ENCODE measurements around the gene UGT1A1.

UGT1A1 gene

DNA sequence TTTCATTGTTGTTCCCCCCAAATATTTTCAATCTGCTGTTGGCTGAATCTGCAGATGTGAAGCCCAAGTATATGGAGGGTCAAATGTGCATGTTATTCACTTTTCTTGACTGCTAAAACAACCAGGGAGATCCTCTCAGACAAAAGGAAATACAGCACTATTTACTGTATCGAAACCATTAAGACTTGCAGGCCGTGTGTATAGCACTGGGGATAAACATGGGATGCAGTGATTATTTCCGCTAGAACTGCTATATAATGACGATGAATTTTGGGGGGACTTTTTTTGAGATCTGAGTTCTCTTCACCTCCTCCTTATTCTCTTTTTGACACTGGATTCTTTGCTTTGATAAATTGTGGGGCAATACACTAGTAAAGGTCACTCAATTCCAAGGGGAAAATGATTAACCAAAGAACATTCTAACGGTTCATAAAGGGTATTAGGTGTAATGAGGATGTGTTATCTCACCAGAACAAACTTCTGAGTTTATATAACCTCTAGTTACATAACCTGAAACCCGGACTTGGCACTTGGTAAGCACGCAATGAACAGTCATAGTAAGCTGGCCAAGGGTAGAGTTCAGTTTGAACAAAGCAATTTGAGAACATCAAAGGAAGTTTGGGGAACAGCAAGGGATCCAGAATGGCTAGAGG lies 3.5 kb upstream of the UGT1A1 start:
- in situ Hi-C loops (cut with HindIII; ENCODE audit: low sequenced_read_pairs): no loop called here

DNA sequence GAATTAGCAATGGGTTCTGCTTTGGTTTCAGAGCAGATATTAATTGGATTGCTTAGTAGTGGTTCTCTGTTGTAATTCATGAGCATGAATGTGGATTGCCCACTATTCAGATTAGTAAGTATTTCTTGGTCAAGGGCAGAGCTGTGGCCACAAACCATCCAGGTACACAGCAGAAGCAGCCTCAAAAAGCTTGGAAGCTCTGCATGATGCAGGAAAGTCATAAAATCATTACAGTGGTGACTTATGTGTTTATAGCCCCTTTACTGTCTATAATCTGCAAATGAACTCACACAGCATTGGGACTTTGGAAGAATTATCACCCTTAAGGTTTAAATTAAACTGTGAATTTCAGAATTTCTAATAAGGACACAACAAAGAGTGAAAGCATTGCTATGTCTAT lies 1.9 kb upstream of the UGT1A1 start:
- in situ Hi-C loops (cut with HindIII; ENCODE audit: low sequenced_read_pairs): no loop called here

DNA sequence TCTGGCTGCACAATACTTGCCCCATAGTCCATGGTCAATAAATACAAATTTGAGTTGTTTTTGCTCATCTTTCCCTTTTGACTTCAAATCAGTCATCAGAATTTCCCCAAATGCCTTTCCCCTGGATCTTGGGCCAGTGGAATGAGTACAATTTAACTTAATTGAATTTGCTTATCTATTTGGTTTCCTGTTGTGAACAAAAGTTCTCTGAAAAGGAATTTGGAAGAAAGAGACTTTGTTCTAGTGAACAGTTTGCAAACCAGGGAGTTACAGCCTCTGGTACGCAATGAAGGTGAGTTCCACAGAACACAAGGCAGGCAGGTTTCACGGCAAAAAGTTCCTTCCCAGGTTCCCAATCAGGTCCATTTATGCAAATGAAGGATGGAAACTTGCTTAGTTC lies 1.2 kb upstream of the UGT1A1 start:
- in situ Hi-C loops (cut with HindIII; ENCODE audit: low sequenced_read_pairs): no loop called here

DNA sequence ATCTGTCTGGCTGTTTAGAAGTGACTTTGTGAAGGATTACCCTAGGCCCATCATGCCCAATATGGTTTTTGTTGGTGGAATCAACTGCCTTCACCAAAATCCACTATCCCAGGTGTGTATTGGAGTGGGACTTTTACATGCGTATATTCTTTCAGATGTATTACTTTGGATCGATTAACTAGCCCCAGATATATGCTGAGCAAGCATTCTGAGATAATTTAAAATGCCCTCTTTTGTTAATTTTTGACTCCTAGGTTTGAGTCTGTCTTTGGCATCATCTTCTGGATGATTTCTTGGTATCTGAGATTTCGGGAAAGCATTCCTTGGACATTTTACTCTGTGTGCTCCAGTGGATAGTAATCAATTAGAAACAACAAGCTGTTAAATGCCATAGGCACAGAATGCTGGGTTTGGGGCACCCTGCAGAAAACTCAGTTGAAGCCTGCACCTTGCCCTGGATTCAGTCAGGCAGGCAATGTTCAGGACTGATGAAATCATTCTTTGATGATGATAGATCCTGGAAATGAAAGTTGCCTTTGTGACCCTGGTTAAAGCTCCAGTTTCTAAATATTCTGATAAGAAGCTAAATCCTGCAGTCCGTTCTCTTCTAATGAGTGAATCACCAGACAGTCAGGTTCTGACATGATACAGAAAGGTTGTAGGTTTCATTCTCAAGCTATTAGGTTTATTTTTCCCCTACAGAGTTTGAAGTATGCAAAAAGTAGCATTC lies 1.1 kb downstream of the UGT1A1 start:
- in situ Hi-C loops (cut with HindIII; ENCODE audit: low sequenced_read_pairs): no loop called here

DNA sequence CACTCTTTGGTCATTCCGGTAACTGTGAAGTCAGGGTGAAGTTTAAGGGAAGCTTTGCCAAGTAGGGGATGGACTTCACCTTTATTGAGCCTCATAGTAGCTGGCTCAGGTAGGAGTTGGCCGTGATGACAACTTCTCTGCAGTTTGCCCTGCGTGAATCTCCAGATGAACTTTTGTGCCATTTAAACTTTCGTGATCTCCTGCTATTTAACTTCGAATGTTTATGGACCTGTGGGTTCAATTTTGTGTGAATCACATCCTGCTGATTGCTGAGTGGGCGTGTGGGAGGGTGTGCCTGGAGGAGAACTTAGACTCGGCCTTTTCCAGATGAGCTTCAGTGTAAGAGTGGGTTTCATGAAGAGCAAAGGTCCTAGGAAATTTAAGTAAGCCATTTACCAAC lies 4.2 kb downstream of the UGT1A1 start:
- in situ Hi-C loops (cut with HindIII; ENCODE audit: low sequenced_read_pairs): no loop called here

DNA sequence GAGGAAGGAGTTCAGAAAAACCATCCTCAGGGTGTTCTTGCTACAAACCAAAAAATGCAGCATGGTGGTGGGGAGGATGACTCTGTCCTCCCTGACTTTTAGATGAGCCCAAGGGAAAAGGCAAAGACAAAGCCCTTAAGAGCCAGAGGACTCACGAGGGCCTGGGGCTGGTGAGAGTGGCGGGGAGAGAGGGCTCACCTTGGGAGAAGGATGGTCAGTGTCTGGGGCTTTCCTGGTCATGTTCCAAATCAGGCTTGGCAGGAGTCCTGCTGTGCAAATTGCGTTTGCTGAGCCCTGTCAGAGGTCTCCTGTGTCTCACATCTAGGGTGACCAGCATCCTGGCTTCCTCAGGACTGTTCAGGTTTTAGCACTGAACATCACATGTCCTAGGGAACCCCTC lies 4.7 kb downstream of the UGT1A1 start:
- in situ Hi-C loops (cut with HindIII; ENCODE audit: low sequenced_read_pairs): no loop called here

DNA sequence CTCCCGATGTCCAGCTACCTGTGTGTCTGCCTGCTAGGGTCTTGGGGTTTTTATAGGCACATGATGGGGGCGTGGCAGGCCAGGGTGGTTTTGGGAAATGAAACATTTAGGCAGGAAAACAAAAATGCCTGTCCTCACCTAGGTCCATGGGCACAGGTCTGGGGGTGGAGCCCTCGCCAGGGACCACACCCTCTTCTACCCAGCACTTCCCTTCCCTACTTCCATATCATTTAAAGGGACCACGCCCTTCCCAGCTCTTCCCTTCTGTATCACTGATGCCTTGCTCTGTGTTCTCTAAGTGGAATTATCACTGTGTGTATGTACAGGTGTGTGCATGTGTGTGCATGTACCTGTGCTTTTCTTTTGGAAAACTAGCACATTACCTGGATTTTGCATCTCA lies 6.3 kb downstream of the UGT1A1 start:
- in situ Hi-C loops (cut with HindIII; ENCODE audit: low sequenced_read_pairs): no loop called here

DNA sequence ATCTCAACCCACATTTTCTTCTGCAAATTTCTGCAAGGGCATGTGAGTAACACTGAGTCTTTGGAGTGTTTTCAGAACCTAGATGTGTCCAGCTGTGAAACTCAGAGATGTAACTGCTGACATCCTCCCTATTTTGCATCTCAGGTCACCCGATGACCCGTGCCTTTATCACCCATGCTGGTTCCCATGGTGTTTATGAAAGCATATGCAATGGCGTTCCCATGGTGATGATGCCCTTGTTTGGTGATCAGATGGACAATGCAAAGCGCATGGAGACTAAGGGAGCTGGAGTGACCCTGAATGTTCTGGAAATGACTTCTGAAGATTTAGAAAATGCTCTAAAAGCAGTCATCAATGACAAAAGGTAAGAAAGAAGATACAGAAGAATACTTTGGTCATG lies 8.0 kb downstream of the UGT1A1 start:
- in situ Hi-C loops (cut with HindIII; ENCODE audit: low sequenced_read_pairs): no loop called here

DNA sequence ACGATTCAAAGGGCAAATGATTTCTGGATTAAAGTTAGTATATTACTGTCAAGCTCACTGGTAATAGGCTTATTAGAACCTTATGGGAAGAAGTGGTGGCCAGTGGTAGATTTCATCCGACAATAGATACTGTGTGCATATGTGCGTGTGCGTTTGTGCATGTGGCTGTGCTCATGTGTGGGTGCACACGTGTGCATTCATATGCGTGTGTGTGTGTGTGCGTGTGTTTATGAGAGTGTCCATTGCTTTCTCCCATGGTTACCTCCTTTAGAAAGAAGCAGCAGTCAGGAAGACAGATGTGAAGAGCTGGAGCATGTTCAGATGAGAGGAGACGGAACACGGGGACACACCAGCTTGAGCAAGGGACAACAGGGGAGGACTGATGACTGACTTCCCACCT lies 9.2 kb downstream of the UGT1A1 start:
- in situ Hi-C loops (cut with HindIII; ENCODE audit: low sequenced_read_pairs): no loop called here

DNA sequence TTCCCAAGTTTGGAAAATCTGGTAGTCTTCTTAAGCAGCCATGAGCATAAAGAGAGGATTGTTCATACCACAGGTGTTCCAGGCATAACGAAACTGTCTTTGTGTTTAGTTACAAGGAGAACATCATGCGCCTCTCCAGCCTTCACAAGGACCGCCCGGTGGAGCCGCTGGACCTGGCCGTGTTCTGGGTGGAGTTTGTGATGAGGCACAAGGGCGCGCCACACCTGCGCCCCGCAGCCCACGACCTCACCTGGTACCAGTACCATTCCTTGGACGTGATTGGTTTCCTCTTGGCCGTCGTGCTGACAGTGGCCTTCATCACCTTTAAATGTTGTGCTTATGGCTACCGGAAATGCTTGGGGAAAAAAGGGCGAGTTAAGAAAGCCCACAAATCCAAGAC lies 12.1 kb downstream of the UGT1A1 start:
- in situ Hi-C loops (cut with HindIII; ENCODE audit: low sequenced_read_pairs): loop anchor here (5.0 kb wide), 1 partner anchor 70 kb away; no protein-coding TSS in a partner anchor

DNA sequence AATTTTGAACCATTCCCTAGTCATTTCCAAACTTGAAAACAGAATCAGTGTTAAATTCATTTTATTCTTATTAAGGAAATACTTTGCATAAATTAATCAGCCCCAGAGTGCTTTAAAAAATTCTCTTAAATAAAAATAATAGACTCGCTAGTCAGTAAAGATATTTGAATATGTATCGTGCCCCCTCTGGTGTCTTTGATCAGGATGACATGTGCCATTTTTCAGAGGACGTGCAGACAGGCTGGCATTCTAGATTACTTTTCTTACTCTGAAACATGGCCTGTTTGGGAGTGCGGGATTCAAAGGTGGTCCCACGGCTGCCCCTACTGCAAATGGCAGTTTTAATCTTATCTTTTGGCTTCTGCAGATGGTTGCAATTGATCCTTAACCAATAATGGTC lies 12.5 kb downstream of the UGT1A1 start:
- in situ Hi-C loops (cut with HindIII; ENCODE audit: low sequenced_read_pairs): loop anchor here (5.0 kb wide), 1 partner anchor 70 kb away; no protein-coding TSS in a partner anchor

DNA sequence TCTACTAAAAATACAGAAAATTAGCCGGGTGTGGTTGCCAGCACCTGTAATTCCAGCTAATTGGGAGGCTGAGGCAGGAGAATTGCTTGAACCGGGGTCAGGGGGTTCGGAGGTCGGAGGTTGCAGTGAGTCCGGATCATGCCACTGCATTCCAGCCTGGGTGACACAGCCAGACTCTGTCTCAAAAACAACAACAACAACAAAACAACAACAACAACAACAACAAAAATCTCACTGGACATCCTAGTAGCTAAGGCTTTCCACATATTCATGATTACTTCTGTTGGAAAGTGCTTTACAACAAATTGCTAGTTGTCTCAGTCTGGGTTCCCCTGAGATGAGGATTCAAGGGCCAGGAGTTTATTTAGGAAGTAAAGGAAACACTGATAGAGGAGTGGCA lies 13.8 kb downstream of the UGT1A1 start:
- in situ Hi-C loops (cut with HindIII; ENCODE audit: low sequenced_read_pairs): loop anchor here (5.0 kb wide), 1 partner anchor 68 kb away; no protein-coding TSS in a partner anchor

DNA sequence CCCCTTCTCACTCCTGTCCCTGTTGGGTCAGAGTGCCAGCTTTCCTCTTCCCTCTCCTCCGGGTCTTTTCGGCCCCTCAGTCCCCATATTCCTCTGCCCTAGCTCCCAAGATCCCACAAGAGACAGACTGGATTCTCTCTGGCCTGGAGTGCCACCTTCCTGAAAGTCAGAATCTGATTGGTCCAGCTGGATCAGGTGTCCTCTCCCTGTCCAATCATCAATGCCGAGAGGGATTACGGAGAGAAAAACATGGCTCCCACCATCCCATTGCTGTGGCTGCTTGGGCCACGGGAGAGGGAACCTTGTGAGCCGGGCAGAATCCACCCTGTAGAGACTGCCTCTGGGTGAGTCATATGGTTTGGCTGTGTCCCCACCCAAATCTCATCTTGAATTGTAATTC lies 15.3 kb downstream of the UGT1A1 start:
- in situ Hi-C loops (cut with HindIII; ENCODE audit: low sequenced_read_pairs): no loop called here

DNA sequence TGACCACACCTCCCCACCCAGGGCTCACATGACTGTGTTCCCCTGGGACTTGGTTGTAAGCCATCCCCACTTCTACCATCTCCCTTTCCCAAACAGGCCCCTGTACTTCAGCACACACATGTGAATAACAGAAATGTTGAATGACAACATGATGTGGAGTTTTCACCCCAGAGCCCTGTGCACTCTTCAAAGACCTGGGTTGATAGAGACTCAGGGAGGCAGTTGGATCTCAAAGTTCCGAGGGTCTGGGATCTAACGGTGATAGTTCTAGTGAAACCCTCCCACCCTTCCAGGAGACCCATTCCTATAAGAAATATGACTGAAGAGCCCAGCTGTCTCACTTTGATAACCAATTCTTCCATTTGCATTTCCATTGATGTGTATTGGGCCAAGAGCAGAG lies 18.0 kb downstream of the UGT1A1 start, which contains the start of gene MROH2A:
Gene MROH2A (plus strand): TSS at position 301 of the 400 bp plus-strand sequence. CDS start 1,029 bp downstream, outside the sequence.
- in situ Hi-C loops (cut with HindIII; ENCODE audit: low sequenced_read_pairs): no loop called here

DNA sequence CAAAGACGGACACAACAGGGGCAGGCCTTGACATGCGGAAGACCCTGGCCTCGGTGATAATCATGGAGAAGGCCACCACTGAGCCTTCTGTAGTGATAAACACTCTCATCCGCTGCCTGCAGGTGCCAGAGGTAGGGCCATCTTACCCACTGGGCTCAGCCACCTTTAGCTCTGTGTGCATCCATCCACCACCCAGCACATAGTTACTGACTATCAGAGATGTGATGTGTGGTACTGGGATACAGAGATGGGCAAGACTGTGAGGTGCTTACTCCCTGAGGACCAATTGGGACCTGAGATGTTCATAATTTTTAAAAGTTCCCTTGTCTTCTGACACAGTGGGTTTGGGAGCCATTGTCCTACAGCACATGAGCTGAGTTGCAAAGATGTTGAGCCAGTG lies 19.7 kb downstream of the UGT1A1 start:
- in situ Hi-C loops (cut with HindIII; ENCODE audit: low sequenced_read_pairs): no loop called here

DNA sequence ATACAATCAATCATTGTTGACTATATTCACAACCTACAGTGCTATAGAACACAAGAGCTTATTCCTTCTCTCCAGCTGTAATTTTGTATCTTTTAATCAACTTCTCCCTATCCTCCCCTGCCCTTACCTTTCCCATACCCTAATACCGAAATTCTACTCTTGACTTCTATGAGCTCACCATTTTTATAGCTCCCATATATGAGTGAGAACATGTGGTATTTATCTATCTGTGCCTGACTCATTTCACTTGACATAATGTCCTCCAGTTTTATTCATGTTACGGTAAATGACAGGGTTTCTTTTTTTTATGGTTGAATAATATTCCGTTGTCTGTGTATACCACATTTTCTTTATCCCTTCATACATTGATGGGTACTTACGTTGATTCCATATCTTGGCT lies 20.7 kb downstream of the UGT1A1 start:
- in situ Hi-C loops (cut with HindIII; ENCODE audit: low sequenced_read_pairs): no loop called here

DNA sequence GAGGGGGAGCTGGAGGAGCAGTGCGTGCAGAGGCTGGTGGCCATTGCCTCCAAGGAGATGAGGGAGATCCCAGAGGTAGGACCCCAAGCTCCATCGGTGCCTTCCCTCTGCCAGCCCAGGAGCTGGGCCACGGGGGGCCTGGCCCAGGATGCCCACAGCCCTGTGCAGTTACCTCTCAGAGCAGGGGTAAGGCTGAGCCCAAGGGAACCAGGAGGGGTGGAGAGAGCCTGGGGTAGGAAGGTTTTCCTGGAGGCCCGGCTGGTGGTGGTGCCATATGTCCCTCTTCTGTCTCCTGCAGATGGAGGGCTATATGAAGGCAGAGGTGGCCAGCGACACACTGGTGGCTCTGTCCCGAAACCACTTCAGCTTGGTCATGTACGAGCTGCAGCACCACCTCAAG lies 29.5 kb downstream of the UGT1A1 start:
- in situ Hi-C loops (cut with HindIII; ENCODE audit: low sequenced_read_pairs): no loop called here

DNA sequence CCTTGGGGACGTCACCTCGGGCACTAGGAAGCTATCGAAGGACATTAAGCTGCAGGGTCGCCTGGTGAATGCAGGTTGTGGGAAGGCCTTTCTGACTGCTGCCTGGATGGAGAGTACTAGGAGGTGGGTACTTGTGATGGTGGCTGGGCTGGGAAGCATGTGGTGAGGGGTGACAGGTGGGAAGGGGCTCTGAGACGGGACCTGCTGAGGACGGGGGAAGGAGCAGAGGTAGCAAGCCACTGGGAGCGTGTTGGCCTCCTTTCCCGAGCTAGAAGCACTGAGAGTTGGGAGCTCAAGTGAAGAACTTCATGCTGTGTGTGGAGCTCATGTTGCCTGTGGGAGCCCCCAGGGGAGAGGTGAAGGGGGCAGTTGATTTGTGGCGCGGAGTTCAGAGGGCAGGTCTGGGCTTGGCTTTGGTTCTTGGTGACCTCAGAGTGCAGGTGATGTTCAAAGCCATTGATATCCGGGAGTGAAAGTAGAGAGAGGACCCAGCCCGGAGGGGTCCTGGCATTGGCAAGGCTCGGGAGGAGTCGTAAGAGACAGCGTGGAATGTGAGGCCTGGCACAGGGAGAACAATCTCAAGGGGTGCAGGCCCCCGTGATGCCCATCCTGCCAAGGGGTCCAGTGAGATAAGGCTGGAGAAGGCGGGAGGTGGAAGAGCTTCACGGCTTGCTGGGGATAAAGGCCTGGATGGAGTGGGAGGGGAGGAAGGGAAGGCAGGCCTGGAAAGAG lies 31.2 kb downstream of the UGT1A1 start:
- in situ Hi-C loops (cut with HindIII; ENCODE audit: low sequenced_read_pairs): no loop called here

DNA sequence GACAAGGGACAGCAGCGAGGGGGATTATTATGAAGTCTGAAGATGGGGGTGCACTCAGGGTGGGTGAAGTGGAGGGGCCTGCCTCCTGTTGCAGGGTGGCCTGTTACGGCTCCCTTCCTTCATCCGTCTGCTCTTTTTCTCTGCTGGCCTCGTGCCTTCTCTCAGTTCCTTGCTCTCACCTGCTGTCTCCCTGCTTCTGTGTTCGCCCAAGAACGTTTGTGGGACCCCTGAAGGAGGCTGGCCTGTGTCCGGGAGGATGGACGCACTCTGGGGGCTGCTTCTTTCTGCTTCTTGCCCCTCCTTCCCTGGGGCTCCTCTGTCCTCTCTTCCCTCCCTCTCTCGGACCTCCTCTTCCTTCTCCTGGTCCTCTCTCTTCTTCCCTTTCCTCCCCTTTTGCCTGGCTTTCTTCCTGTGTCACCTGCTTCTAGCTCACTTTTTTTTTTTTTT lies 31.8 kb downstream of the UGT1A1 start:
- in situ Hi-C loops (cut with HindIII; ENCODE audit: low sequenced_read_pairs): no loop called here

DNA sequence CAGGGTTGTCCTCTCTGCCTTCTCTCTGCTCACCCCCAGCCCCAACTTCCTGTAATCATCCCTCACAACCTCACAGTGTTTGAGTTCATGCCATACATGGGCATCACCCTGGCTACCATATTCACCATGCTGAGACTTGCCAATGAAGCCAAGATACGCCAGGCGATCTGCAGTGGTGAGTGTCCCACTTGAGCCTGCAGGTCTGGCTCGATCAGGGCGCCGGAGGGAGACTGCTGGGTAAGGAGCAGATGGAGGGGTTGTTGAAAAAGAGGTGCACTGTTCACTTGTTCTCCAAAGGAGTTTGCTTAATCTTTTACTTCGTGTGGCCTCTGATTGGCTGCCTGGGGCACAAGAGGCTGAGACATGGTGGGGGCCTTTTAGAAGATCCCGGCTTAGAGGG lies 32.6 kb downstream of the UGT1A1 start:
- in situ Hi-C loops (cut with HindIII; ENCODE audit: low sequenced_read_pairs): no loop called here

DNA sequence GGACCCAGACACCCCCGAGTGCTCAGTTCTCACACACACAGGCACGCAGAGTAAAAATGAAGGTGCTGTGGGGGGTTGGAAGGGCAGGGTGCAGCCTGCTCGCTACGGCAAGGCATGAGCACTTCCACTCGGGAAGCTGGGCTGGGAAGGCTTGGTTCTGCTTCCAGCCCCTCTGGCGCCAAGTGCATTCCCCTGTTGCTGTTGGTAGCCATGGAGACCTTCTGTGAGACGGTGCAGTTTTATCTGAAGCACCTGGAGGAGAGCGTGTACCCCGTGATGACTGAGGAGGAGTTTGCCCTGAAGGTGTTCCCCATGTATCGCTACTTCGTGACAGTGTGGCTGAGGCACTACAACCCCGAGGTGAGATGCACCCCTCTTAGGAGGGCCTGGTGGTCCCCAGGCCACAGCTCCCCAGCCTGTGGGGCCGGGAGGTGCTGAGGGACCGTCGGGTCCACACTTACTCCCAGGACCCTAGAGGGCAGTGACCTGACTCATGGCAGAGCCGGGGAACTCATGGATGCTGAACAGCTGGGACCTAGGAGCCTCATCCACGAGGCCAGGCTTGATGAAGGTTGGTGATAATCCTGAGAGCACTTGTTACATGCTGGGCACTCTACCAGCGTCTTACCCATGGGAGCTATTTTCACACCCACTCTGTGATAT lies 33.5 kb downstream of the UGT1A1 start:
- in situ Hi-C loops (cut with HindIII; ENCODE audit: low sequenced_read_pairs): no loop called here
